GM18520 (cell line): ENCODE measurements around the gene SYNGR4.
"Not testable (repeated sequence)": the region's sequence is repeated elsewhere in the genome, so short reads cannot be mapped to it uniquely, and the experiment has no call there.

ENCODE experiments used
- ATAC-seq: cut with Tn5 transposase; IDR thresholded peaks from one replicate; pipeline ENCODE4 v1.9.1; 2021; ENCODE audit not compliant: unreplicated experiment

SYNGR4 gene

DNA sequence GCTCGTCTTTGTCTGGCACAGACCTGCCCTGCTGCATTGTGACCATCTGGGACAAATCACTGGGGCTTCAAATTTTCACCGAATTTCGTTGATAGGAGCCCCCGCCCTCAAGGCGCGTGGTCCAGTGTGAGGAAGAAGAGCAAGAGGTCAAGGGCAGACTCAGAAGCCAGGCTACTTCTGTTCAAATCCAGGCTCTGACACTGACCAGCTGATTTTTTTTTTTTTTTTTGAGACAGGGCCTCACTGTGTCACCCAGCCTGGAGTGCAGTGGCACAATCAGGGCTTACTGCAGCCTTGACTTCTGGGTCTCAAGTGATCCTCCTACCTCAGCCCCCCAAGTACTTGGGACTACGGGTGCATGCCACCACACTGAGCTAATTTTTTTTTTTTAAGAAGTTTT is 7.2 kb downstream of the SYNGR4 start:
- ATAC-seq: no peak

DNA sequence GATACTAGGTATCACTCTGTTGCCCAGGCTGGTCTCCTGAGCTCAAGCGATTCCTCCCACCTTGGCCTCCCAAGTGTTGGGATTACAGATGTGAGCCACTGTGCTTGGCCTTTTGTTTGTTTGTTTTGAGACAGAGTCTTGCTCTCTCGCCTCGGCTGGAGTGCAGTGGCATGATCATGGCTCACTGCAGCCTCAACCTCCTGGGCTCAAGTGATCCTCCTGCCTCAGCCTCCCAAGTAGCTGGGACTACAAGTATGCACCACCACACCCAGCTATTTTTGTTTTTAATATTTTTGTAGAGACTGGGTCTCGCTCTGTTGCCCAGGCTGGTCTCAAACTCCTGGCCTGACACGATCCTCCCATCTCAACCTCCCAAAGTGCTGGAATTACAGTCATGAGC is 7.6 kb downstream of the SYNGR4 start:
- ATAC-seq: not testable (repeated sequence)

DNA sequence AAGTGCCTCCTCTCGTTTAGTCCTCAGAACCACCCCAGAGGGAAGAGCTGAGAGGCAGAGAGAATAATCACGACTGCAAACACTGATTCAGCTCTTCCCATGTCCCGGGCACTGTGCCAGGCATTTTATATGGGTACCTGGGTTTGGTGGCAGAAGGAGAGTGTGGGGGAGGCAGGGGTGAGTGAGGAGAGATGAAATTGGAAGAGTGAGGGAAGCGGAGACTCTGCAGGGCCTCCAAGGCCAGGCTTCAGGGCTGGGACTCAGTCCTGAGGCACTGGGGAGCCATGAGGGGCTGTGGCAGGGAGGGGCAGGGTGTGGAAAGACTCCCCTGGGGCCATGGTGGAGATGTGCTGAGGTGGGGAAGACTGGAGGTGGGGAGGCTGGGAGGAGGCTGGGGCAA is 8.7 kb downstream of the SYNGR4 start:
- ATAC-seq: no peak

DNA sequence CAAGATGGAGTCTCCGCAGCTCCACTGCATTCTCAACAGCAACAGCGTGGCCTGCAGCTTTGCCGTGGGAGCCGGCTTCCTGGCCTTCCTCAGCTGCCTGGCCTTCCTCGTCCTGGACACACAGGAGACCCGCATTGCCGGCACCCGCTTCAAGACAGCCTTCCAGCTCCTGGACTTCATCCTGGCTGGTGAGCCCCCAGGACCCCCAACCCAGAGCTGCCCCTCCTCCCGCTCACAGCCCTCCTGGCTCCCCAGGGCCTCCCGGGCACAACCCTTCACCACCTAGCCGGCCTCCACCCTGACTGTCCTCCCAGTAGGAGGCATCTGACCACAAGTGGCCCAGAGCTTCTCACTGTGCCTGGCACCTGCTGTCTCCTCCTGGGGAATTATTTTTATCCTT is 9.4 kb downstream of the SYNGR4 start:
- ATAC-seq: no peak

GRCh38 chr19:48378194-48378570 is 14.0 kb downstream of the SYNGR4 start:
- ATAC-seq: no peak

DNA sequence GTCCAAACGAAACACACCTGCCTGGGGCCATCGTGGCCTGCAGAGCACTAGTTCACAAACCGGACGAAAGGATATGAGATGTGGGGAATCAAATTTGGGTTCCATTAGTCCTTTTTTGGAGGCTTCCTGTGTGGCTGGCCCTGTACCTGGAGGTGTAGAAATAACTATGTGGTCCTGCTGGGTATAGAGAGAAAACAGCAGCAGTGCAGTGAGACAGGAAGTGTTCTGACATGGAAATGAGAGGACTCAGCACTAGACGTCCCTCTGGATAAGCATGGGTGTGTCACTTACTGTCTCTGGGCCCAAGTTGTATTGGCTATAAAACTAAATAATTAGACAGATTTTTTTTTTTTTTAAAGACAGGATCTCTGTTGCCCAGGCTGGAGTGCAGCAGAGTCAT is 14.9 kb downstream of the SYNGR4 start:
- no peak for ATAC-seq

GRCh38 chr19:48381178-48381950 is 17.2 kb downstream of the SYNGR4 start:
- no peak for ATAC-seq

GRCh38 chr19:48382286-48382685 is 18.1 kb downstream of the SYNGR4 start:
- ATAC-seq: no peak

- ATAC-seq: no peak
These were observed 21.4 kb downstream of the SYNGR4 start for GRCh38 chr19:48385461-48386087.

DNA sequence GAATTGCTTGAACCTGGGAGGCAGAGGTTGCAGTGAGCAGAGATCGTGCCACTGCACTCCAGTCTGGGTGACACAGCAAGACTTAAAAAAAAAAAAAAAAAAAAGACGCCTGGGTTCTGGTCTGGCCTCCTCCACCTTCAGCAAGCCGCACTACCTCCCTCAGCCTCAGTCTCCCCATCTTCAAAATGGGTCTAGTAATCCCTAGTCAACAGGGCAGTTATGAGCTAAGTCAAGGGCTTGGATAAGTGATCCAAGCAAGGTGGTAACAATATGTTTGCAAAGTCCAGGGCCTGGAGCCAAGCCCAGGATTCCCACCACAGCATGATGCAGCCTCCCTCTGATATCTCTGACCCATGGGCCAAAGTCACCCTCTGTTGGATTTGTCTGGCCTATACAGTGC is 22.8 kb downstream of the SYNGR4 start:
- no peak for ATAC-seq

GRCh38 chr19:48390188-48391099 is 26.3 kb downstream of the SYNGR4 start:
- ATAC-seq: no peak

DNA sequence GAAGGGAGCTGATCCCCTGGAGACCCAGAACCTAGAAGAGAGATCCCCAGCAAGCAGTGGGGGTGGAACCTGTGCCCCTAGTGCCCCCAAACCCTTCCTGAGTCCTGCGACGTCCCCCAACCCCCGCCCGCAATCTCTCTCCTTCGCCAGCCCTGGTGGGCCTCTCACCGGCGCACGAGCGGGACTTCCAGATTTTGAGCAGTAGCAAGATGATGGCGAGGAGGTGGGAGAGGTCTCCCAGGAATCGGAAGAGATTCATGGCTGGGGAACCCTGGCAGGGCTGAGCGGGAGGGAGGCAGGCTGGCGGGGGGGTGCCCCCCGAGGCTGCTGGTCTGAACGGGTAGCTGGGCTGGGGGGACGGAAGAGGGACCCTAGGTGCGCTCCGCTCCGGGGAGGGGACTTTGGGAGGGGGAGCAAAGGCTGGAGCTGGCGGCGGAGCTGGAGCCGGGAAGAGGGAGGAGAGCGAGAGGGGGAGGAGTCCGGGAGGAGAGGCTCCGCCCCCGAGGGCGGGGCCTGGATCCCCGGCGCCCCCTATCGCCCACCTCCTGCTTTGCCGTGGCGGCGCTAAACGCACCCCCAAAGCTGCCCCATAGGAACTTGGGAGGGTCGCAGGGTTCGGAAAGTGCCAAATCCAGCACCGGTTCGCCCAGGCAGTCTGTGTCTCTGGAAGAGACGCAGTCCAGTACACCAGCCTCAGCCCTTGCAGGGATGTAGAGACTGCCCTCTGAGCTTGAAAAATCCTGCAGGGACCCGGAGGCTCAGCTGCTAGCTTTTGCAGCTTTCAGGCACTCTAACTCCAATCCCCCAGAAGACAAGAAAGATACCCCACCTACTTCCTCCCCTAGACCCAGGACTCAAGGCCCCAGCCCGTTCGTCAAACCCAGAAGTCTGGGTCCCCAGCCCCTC is 27.2 kb downstream of the SYNGR4 start, which contains the start of gene KDELR1:
Gene KDELR1 (minus strand): TSS at position 452 of the 906 bp plus-strand sequence. CDS start 193 bp downstream, at position 259.
- ATAC-seq: peak; percentile 56

DNA sequence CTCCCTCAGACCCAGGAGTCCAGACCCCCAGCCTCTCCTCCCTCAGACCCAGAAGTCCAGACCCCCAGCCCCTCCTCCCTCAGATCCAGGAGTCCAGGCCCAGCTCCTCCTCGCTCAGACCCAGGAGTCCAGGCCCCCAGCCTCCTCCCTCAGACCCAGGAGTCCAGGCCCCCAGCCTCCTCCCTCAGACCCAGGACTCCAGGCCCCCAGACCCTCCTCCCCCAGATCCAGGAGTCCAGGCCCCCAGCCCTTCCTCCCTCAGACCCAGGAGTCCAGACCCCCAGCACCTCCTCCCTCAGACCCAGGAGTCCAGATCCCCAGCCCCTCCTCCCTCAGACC is 27.8 kb downstream of the SYNGR4 start:
- not testable (repeated sequence) for ATAC-seq

DNA sequence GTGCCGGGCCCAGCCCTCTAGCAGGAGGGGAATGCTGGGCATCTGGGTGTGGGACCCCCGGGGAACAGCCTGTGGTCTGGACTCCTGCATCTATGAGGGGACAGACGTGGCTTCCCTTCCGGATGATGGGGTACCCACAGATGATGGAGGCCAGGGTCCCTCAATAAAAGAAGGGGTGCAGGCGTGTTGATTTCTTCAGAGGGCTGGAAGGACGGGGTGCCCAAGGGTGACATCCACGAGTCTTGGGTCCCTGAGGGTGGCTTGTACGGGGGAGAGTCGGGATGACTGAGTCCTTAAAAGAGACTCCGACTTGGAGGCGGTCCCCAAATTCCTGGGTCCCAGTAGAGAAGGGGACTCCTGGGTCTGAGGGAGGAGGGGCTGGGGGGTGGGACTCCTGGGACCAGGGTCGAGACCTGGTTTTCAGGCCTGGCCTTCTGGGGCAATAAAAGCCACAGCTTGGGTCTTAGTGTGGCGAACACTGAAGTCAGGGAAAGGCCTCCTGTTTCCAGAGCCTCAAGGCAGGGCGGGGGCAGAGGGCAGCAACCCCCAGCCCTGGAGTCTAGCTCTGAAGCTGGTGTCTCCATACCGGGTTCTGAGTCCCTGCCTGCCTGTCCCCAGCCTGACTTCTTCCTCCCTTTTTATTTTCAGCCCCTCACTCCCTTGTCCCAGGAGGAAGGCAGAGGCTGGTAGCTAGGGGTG is 28.8 kb downstream of the SYNGR4 start:
- no peak for ATAC-seq

DNA sequence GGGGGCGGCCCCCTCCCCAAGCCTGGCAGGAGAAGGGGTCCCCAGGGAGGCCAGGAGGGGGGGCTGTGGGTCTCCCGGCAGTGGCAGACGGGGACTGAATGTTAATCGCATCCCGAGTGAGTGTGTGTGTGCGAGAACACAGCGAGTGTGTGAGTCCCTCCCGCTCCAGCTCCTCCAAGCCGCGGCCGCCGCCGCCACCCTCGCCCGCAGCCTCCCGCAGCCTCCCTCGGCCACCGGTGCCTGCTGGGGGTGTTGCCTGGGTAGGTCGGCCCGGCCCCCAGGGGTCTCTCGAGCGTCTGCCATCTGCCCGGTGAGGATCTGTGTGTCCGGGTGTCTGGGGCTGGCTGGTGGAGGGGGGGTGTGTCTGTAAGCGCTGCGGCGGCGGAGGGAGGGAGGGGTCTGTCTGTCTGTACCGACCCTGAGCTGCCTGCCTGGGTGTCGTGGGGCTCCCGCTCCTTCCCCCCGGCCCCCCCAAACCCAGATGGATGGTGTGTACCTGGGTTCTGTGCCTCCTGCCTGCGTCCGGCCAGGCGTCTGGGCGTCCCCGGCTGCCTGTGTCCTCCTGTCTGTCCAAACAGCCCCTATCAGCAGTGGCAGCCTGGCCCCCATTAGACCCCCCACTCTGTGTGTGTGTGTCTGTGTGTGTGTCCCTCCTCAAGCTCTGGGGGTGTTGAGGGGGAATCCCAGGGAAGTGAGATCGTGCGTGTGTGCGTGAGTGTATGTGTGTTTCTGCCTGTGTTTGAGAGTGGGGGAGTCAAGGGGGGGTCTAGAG is 29.6 kb downstream of the SYNGR4 start, which contains the start of gene GRIN2D:
Gene GRIN2D (plus strand): TSS at position 110 of the 772 bp plus-strand sequence. CDS start 4,725 bp downstream, outside the sequence.
- no peak for ATAC-seq

GRCh38 chr19:48394331-48395169 is 30.4 kb downstream of the SYNGR4 start:
- no peak for ATAC-seq

DNA sequence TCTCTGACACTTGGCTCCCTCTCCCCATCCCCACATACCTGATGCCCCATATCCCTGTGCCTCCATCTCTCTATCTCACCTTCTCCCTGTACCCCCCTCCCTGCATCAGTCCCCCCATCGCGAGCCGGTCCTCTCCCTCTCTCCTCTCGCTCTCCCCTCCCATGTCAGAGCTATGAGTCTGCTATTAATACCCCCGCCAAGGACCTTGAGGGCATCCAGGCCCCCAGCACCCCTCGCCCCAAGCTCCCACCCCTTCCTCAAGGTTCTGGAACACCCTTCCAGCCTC is 30.9 kb downstream of the SYNGR4 start:
- ATAC-seq: no peak

DNA sequence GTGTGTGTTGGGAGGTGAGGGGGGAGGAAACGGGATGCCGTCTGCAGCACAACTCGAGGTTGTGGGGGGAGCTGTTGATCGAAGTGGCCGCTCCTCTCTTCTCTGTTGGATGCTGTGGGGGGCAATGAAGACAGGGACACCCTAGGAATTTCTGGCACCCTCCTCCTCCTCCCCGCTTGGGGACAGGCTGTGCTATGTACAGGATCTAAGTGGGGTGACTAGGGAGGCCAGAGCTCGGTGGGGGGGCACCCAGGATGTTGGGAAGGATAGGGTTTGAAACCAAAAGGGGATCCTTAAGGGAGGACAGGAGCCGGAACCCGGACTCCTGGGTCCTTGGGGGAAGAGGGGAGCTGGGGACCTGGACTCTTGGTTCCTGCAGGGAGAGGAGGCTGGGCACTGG is 31.3 kb downstream of the SYNGR4 start:
- ATAC-seq: no peak
